Measurements from ENCODE around the gene HIPK4.
"Not testable (repeated sequence)": the region's sequence is repeated elsewhere in the genome, so short reads cannot be mapped to it uniquely, and the experiment has no call there.

The HIPK4 gene

DNA sequence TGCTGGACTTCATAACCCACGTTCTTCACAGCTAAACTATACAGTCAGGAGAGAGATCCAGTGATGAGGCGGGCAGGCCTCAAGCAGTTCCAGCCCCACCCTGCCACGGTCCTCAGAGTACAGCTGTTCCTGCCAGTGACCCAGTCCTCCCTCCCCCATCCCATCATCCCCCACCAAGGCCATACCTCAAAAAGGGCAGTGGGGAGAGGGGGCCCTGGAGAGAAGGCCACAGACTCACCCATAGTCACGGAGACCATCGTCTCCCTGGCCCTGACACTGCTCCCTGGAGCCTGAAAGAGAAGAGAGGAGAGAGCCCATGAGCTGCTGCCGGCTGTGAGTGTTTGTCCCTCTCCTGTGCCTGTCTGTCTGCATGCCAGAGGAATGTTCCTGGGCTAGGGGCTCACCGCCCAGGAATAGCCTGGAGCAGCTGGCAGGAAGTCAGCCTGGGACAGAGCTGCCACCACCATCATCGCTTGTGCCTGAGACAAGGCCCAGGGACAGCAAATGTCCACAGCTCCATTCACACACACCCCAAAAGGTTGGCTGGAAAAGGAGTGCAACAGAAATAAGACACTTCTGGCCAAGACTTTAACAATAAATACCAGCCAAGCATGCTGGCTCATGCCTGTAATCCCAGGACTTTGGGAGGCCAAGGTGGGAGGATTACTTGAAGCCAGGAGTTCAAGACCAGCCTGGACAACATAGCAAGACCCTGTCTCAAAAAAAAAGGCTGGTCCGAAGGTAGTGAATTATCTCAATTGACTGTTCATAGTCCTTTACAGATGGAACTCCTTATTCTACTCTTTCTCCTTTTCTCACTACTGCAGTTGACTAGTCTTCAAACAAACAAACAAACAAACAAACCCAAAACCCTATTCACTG lies 48.1 kb downstream of the HIPK4 start:
- peak in 21 of 51 donors; percentile 2 to 47 (median 21) for DNase-seq

- DNase-seq = no peak
These were observed 50.8 kb downstream of the HIPK4 start for GRCh38 chr19:40339018-40339728.

GRCh38 chr19:40337594-40337993 lies 52.4 kb downstream of the HIPK4 start:
- no peak for DNase-seq

DNA sequence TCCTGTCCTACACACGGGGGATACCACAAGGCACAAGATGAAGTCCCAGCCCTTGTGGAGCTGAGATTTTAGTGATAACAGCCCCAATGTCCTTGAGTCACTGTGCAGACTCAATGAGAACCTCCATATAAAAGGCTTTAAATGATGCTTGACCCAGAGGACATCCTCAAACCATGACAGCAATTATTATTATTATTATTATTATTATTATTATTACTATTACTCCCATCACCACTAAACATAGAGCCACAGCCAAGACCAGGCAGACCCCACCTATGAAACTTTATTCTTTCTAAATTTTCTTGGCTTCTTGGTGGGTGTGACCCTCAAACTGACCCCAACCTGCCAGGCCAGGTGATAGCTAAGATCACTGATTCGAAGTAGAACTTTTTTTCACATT lies 52.9 kb downstream of the HIPK4 start:
- DNase-seq = no peak

GRCh38 chr19:40336601-40336900 lies 53.4 kb downstream of the HIPK4 start:
- no peak for DNase-seq

DNA sequence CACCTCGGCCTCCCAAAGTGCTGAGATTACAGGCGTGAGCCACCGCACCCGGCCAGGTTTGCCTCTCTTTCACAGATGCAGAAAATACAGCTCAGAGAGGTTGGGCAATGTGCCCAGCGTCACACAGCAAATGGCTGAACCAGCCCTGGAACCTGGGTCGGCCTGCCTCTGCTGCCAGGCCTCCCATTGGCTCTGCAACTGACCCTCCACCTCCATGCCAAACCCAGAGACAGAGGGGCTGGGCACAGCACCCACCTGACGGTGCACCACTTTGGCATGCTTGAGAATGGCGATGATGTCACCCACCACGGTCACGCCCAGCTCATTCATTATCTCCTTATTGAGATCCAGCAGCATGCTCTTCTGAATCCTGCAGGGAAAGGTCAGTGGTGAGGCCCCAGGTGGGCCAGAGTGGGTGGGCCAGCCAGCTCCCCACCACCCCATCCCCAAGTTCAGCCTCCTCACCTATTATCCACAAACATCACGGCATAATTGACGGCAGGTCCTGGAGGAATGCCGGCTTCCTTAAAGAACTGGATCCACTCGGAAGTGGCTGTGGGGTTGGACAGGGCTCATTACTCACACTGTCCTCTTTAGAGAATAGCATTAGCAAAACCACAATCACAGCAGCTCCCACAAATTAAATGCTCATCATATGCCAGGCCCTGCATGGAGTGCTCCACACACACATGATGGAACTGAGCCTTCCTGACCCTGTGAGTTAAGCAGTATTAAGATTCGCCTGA lies 54.0 kb downstream of the HIPK4 start:
- no peak for DNase-seq

DNA sequence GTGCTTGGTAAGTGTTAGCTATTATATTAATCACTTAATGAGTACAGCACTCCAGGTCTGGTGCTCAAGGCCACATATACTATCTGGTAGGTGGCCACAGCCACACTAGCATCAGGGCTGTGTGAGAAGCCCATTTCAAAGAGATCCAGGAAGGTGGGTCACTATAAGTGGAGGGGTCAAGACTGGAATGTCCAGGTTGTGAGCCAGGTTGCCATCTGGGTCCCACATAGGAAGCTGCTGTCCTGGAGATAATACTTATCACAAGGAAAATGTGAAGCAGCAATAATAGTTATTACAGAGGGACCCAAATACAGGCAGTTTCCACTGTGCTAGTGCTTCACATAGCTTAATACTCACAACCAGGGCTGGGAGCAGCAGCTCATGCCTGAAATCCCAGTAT lies 54.9 kb downstream of the HIPK4 start:
- no peak for DNase-seq

DNA sequence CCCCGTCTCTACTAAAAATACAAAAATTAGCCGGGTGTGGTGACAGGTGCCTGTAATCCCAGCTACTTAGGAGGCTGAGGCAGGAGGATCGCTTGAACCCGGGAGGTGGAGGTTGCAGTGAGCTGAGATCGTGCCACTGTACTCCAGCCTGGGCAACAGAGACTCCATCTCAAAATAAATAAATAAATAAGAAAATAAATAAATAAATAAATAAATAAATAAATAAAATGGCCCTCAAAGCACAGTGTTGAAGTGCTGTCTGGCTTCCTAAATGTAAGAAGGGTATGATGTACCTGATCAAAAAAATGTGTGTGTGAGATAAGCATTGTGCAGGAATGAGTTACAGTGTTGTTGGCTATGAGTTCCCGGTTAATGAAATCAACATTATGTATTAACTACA lies 56.9 kb downstream of the HIPK4 start:
- not testable (repeated sequence) for DNase-seq

DNA sequence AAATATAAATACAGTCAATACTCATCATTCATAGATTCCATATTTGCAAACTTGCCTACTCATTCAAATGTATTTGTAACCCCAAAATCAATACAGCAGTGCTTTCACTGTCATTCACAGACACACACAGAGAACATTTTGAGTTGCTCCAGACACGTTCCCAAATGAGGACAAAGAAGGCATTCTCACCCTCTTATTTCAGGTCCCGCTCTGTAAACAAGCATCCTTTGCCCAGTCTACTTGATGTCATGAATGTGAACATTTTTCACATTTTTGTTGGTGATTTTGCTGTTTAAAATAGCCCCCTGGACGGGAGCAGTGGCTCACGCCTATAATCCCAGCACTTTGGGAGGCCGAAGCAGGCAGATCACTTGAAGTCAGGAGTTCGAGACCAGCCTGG lies 57.3 kb downstream of the HIPK4 start:
- peak in 6 of 51 donors; percentile 3 to 52 (median 10) for DNase-seq

- DNase-seq = no peak
These were observed 58.9 kb downstream of the HIPK4 start for GRCh38 chr19:40331052-40331451.
